ENCODE results near the gene AGTRAP.

AGTRAP gene

GRCh38 chr1:11777658-11778322 is 41.9 kb downstream of the AGTRAP start:
- H3K4me3 ChIP-seq (ENCODE audit: low read length) = no peak overlapping the region
- DNase-seq (ENCODE audit: low read depth, low spot score) = no peak

DNA sequence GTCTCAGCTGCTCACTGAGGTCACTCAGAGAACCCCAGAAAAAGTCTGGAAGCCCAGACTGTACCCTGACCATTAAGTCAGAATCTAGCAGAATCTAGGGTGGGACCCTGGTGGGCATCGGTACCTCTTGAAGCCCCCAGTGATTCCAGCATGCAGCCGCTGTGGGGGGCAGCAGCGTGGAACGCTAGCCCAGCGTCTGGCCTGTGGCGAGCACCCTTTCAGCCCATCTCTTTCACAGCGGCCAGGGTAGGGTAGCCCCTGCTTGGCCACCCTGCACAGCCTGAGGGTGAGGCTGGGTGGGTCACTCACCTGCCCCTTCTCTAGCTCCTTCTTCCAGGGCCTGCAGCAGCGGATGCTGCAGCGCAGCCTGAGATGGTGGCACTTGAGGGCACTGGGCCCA is 42.4 kb downstream of the AGTRAP start:
- H3K4me3 ChIP-seq (ENCODE audit: low read length) = no peak overlapping the region
- no peak for DNase-seq (ENCODE audit: low read depth, low spot score)

DNA sequence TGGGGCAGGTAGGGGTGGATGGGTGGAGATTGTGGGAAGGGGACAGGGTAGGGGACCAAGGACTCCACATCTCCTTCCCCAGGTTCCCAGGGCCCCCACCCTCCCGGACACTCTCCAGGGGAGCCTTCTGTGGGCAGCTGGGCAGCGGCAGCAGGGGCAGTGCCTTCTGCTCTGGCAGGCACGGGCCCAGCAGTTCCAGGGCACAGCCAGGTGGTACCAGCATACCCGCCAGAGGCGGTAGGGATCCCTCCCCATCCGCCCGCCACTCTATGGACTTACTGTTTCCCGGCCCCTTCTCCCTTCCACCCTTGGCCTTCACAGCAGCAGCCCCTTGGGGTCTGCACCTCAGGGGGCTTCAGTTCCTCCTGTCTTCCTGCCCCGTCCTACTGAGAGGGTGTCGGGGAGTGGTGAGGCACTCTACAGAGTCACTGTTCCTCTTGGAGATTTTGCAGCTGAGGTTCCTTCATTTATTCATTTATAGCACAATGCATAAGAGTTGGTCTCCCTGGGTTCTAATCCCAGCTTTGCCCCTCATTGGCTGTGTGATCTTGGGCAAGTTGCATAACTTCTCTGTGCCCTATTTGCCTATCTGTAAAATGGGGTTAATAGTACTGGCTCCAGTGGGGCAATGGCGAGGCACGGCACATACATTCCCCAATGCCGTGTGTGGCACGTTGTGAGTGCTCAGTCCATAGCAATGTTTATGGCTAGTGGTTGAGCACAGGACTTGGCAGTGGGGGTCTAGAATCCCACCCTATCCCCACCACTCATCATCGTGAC is 43.1 kb downstream of the AGTRAP start:
- no peak overlapping the region for H3K4me3 ChIP-seq (ENCODE audit: low read length)
- no peak for DNase-seq (ENCODE audit: low read depth, low spot score)

- H3K4me3 ChIP-seq (ENCODE audit: low read length) = no peak overlapping the region
- no peak for DNase-seq (ENCODE audit: low read depth, low spot score)
These were observed 43.9 kb downstream of the AGTRAP start for GRCh38 chr1:11779715-11780379.

DNA sequence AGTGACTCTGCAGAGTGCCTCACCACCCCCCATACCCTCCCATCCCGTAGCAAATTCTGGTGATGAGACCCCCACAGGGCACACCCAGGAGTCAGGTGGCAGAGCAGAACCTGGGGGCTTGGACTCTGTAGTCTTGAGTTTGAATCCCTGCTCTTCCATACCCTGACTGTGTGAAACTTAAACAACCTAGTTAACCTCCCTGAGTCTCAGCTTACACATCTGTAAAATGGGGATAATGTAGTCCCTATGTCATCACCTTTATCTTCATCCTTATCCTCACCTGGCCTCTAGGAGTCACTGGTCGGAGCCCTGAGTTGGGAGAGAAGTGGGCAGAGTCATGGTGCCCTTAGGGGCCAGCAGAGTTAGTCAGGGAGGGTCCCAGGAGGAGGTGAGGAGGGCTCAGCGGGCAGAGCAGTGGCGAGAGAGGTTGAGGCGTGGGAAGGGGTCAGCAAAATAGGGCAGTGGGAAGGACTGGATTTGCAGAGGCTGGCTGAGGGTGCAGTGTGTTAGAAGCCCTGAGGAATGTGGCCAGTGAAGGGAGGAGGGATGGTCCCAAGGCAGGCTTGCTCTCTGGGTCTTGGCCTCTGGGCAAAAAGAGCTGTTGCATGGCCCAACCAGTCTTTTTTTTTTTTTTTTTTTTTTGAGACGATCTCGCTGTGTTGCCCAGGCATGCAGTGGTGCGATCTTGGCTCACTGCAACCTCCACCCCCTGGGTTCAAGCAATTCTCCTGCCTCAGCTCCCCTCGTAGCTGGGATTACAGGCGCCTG is 44.6 kb downstream of the AGTRAP start:
- no peak for DNase-seq (ENCODE audit: low read depth, low spot score)
- no peak overlapping the region for H3K4me3 ChIP-seq (ENCODE audit: low read length)

- no peak overlapping the region for H3K4me3 ChIP-seq (ENCODE audit: low read length)
- no peak for DNase-seq (ENCODE audit: low read depth, low spot score)
These were observed 45.4 kb downstream of the AGTRAP start for GRCh38 chr1:11781297-11781696.

- no peak for DNase-seq (ENCODE audit: low read depth, low spot score)
- H3K4me3 ChIP-seq (ENCODE audit: low read length) = no peak overlapping the region
These were observed 46.3 kb downstream of the AGTRAP start for GRCh38 chr1:11782127-11782708.

GRCh38 chr1:11783556-11783955 is 47.6 kb downstream of the AGTRAP start:
- no peak overlapping the region for H3K4me3 ChIP-seq (ENCODE audit: low read length)
- DNase-seq (ENCODE audit: low read depth, low spot score) = no peak

GRCh38 chr1:11784256-11784992 is 48.5 kb downstream of the AGTRAP start:
- no peak overlapping the region for H3K4me3 ChIP-seq (ENCODE audit: low read length)

DNA sequence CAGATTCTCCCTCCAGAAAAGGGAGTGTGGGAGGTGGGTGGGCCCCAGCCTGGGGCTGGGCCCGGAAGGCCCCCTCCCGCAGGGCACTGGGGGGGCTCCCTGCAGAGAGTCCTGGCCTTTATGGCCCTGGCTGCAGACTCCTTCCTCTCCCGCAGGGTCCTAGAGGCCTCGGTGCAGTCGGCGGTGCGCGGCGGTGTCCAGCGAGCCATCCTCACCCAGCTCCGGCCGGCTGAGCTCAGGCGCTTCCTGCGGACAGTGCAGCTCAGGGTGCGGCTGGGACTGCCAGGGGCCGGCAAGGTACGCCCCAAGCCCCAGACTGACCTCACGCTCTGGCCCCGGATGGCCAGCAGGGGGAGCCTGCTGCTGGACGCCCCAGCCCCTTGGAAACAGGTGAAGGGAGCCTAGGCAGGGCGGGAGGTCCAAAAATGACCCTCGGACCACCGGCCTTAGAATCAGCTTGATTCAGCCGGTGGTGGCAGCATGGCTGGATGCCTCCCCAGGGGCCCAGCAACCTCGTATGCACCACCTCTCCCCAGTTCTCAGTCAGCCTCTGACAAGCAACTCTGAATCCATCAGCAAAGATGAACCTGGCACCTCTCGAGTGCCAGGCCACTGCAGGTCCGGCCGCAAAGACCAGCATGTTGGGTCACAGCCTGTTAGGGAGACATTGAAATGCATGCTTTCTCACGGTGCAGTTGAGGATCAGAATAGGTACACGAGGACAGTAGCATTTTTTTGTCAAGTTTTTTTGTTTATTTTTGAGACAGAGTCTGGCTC is 49.2 kb downstream of the AGTRAP start:
- no peak overlapping the region for H3K4me3 ChIP-seq (ENCODE audit: low read length)
- DNase-seq (ENCODE audit: low read depth, low spot score) = no peak

More at GRCh38 chr1:11784256-11784992, 48.5 kb downstream of the AGTRAP start:
- DNase-seq (ENCODE audit: low read depth, low spot score) = no peak

GRCh38 chr1:11786168-11786567 is 50.2 kb downstream of the AGTRAP start:
- H3K4me3 ChIP-seq (ENCODE audit: low read length) = no peak overlapping the region
- no peak for DNase-seq (ENCODE audit: low read depth, low spot score)

DNA sequence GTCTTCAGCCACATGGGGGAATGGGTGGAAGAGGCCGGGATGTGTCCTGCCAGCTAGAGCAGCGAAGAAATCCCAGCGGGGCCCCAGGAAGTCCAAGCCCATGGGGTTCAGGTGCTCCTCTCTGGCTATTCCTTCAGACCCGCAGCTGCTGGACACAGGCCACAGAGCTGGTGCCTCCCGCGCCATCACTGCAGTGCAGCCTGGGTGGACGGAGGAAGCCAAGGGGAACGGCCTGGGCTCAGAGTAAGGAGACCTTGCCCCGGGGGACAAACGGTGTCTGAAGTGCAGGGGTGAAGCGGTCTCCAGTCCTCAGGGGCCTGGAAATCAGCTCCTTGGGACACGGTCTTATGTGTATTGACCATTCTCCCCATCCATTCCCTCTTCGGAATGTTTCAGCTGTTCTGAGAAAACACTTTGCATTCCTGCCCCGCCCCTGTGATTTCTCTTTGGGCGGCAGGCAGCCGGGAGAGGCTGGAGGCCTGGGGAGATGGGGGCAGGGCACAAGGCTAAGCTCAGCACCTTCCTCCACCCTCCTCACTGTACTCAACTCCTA is 51.4 kb downstream of the AGTRAP start:
- no peak overlapping the region for H3K4me3 ChIP-seq (ENCODE audit: low read length)
- no peak for DNase-seq (ENCODE audit: low read depth, low spot score)

DNA sequence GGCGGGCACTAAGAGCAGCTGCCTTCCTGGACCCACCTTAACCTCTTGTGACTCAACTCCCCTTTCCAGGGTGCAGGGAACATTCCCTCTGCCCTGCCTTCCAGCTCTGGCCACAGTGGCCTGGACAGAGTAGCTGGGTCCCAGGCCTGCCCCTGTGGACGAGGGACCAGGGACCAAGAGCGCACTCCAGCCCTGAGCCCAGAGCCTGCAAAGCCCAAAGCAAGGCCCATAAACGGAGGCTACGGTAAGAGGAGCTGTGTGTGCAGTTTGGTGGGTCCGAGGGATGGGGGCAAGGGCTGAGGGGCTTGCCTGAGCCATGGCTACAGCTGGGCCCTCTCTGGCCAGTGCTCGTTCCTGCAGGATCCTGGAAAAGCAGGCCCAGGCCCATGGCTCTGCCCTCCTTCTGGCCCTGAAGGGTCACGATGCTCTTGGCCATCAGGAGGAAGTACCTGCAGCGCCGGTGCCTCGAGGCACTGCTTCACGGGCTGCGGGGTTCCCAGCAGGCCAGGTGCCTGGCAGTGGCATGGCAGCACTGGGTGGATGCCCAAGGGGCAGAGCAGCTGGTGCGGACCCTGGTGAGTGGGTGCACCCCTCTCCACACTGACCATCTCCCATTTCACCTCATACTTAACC is 52.0 kb downstream of the AGTRAP start:
- no peak overlapping the region for H3K4me3 ChIP-seq (ENCODE audit: low read length)
- DNase-seq (ENCODE audit: low read depth, low spot score) = no peak

- H3K4me3 ChIP-seq (ENCODE audit: low read length) = no peak overlapping the region
- DNase-seq (ENCODE audit: low read depth, low spot score) = no peak
These were observed 52.7 kb downstream of the AGTRAP start for GRCh38 chr1:11788549-11789053.

- no peak overlapping the region for H3K4me3 ChIP-seq (ENCODE audit: low read length)
- no peak for DNase-seq (ENCODE audit: low read depth, low spot score)
These were observed 53.5 kb downstream of the AGTRAP start for GRCh38 chr1:11789126-11790067.
